ENCODE measurements around the gene SASH1.

DNA sequence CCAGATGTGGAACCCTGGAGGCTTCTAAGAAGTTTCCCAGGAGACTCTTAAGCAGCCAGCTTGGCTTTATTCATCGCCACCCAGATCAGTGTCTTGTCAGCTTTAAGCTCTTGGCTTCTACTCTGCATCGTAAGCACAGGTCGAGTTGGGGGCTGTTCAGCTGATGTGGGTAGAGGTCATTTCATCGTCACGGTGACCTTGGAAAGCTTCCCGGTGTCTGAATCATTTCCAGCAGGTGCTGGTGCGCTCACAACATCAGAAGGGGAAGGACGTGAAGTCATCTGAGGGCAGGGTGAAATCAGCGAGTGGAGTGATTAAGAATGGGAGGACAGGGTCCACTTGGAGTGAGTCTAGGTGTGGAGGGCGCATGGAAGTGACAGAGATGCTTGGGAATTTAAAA is 112.6 kb downstream of the SASH1 start:
- TF ChIP-seq, protein P1, sequence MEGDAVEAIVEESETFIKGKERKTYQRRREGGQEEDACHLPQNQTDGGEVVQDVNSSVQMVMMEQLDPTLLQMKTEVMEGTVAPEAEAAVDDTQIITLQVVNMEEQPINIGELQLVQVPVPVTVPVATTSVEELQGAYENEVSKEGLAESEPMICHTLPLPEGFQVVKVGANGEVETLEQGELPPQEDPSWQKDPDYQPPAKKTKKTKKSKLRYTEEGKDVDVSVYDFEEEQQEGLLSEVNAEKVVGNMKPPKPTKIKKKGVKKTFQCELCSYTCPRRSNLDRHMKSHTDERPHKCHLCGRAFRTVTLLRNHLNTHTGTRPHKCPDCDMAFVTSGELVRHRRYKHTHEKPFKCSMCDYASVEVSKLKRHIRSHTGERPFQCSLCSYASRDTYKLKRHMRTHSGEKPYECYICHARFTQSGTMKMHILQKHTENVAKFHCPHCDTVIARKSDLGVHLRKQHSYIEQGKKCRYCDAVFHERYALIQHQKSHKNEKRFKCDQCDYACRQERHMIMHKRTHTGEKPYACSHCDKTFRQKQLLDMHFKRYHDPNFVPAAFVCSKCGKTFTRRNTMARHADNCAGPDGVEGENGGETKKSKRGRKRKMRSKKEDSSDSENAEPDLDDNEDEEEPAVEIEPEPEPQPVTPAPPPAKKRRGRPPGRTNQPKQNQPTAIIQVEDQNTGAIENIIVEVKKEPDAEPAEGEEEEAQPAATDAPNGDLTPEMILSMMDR (IDR thresholded peaks at IDR 0.05; ENCODE audit: poor library complexity): no peak
- TF ChIP-seq EZH2phosphoT487 (IDR thresholded peaks at IDR 0.05; ENCODE audit: low read depth, severe bottlenecking, unreplicated experiment): no peak
